T follicular helper cell (primary cell): ENCODE data around the gene ATP2A2.
"Not testable (repeated sequence)": the region's sequence is repeated elsewhere in the genome, so short reads cannot be mapped to it uniquely, and the experiment has no call there.

Experiments used
- DNase-seq: peaks from one replicate; pipeline ENCODE4 v3.0.0-alpha.2; 2020; ENCODE audit warnings: low read depth

Gene ATP2A2

GRCh38 chr12:110343736-110344555 is 62.9 kb downstream of the ATP2A2 start:
- DNase-seq: no peak

DNA sequence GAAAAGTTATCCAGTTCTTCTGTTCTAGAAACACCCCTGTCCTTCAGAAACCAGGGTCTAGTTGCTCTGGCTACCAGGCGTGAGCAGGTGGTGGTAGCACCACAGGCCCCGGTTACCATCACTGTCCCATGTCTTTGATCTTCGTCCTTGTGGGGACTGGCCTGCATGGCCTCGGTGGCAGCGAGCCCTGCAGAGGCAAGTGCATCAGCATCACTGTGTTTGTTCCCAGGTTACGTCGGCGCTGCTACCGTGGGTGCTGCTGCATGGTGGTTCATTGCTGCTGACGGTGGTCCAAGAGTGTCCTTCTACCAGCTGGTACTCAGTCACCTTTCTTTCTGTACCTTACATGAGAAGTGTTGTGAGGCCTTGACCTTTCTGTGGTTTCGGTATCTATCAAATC is 63.6 kb downstream of the ATP2A2 start:
- no peak for DNase-seq

GRCh38 chr12:110345176-110345661 is 64.2 kb downstream of the ATP2A2 start:
- DNase-seq: no peak

GRCh38 chr12:110345963-110346362 is 64.9 kb downstream of the ATP2A2 start:
- DNase-seq: no peak

GRCh38 chr12:110347767-110348166 is 66.7 kb downstream of the ATP2A2 start:
- DNase-seq: no peak

DNA sequence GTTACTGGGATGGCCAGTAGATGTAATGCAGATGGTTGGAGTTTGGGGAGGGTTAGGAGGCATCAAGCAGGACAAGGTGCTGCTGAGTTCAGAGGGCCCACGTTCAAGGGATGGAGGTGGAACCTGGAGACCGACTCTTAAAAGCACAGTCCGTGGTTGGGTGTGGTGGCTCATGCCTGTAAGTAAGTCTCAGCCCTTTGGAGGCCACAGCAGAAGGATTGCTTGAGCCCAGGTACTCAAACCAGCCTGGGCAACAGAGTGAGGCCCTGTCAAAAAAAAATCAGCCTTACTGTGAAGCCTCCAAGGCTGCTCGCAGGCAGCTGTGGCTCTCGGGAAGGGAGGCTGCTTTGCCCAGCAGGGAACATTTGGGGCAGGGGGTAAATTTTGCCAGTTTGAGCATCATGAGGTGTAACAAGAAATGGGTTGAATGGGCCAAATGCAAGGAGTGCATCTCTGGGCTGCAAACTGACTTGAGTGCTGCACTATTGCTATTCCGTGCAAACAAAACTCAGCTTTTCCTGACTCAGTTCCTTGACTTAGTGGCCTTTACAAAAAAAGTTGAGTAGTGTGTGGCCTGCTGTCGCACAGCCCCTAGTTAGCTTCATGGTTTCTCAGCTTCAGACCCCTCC is 67.5 kb downstream of the ATP2A2 start:
- no peak for DNase-seq

- DNase-seq: no peak
These were observed 68.0 kb downstream of the ATP2A2 start for GRCh38 chr12:110349096-110349495.

DNA sequence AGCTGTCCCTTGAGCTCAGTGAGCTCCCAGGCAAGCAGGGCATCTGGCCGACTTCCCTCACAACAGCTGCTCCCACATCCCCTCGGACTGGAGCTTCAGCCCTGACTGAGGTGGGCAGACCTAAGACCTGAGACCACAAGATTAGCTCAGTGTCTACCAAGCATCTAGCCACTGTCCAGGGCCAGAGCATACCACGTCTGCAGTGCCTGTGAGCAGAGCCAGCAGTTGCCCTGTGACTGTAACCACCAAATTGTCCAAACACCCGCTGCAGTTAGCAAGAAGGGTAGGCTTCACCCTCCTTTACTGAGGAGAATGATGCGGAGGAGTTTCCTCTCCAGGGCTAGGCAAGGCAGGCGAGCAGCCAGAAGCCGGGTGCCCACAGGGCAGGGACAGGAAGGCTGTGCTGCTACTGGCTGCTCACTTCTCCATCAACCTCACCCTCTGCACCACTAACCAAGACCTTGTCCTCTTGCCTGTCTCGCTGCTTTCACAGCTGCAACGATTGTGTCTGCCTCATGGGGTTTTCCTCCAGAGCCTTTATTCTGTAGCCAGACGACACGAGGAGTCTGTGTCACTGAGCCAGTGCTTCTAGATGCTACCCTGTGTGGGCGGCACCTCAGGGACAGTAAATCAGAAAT is 68.6 kb downstream of the ATP2A2 start:
- peak; percentile 10 for DNase-seq

- no peak for DNase-seq
These were observed 70.1 kb downstream of the ATP2A2 start for GRCh38 chr12:110351119-110351518.

DNA sequence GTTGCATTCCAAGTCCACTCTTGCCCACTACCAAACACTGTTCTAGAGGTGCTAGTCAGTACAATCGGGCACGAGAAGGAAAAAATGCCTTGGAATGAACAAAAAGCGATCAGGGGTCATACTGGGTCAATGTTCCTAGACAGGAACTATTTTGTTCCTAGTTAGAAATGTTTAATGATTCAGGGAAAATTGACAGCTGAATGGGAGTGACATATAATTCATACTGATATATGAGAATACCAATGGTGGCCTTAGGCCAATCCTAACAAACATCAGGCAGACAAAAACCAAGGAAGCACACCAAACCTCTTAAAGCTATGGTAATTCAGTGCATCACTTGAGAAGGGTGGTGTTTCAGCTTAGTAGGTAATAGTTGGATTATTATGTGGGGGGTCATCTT is 71.4 kb downstream of the ATP2A2 start:
- DNase-seq: no peak

- DNase-seq: no peak
These were observed 72.3 kb downstream of the ATP2A2 start for GRCh38 chr12:110353211-110353965.

DNA sequence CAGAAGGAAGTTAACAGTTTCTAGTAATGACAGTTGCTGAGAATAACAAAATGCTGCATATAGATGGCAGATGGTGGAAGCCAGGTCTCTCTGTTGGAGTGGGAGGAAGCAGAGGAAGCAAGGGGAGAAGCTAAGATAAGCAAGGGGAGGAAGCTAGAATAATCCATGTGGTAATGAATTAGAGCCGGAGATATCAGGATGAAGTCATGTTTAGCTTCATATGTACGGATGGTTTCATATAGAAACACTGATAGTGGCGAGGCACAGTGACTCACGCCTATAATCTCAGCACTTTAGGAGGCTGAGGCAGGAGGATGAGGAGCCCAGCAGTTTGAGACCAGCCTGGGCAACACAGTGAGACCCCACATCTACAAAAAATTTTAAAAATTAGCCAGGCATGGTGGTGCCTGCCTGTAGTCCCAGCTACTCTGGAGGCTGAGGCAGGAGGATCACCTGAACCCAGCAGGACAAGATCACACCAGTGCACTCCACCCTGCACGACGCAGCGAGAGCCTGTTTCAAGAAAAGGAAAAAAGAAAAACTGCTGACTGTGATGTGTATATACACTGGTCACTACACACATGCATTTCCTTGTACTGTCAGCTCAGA is 73.2 kb downstream of the ATP2A2 start:
- DNase-seq: no peak

- peak; percentile 10 for DNase-seq
These were observed 74.0 kb downstream of the ATP2A2 start for GRCh38 chr12:110355073-110355472.

- not testable (repeated sequence) for DNase-seq
These were observed 77.5 kb downstream of the ATP2A2 start for GRCh38 chr12:110358384-110359097.

DNA sequence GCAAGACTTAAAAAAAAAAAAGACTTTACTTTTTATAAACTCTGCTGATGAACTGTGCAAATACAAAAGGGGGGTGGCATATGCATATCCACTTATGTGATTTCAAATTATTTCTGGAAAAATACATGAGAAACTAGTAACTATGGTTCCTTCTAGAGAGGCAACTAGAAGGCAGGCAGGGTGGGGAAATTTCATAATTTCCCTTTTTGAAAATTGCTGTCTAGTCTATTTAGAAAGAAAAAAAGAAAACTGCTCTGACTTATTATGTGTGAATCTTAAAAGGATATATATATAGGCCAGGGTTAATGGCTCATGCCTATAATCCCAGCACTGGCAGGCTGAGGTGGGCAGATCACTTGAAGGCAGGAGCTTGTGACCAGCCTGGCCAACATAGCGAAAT is 80.2 kb downstream of the ATP2A2 start:
- DNase-seq: no peak

DNA sequence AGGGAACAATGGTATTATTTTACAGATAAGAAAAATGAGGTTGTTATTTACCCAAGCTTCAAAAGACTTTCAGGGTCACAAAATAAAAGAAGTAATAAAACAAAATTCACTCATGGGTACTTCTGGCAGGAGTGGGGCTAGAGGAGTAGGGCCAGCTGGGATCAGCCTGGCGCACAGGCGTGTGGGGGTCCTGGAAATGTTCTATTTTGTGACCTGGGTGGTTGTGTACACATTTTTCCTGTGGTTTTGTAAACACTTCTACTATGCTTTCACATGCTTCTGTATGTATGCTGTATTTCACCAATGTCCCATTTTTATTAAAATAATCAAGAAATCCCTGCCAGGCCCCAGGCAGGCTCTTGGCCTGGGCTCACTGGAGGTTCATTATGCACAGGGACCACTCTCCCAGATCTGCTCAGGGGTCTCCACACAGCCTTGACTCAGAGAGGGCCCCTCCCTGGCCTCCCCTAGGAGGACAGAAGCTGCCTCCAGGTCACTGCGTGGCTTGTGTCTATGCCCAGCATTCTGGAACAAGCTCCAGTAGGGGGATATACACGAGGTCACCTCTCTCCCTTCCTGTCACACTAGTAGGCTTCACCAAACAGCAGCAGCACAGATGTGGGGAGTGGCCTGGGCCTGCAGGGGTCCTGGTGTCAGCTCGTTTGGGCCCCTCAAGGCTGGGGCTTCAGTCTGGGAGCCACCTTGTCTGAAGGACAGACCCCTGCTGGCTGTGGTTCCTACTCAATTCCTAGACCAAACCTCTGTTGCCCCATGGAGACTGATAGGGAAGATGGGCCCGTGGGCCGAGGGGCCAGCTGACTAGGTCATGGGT is 84.7 kb downstream of the ATP2A2 start:
- no peak for DNase-seq

DNA sequence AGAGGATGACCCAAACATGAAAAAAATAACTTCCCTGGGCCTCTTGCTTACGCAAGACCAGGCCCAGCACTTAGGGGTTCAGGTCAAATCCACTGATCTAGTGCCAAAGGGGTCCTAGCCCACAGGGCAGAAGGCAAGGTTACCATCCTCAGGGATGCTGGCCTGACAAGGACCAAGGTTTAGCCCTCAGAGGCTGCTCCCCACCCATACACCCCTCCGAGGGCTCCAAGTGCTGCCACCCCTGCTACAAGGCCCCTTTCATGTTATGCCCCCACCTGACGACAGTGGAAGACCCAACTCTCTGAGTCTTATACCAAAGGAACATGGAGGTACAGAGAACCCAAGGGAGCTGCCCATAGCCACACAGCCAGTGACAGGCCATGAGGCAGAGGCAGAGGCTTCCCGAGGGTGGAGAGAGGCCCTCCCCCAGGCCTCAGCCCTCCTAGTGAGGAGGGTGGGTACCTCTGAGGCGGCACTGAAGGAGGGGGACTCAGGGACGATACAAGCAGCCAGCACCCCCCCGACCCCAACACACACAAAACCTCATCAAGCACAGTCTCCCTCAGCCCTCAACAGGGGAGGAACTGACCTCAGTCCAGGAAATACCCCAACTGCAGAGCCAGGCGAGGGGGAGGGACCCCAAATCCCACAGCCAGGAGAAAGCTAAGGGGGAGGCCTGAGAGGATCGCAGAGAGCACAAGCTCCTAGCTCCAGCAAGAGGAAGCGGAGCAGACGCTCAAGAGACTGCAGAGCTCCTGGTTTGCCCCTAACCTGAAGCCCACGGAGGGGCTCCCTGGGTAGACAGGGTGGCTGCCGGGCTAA is 85.5 kb downstream of the ATP2A2 start:
- no peak for DNase-seq

DNA sequence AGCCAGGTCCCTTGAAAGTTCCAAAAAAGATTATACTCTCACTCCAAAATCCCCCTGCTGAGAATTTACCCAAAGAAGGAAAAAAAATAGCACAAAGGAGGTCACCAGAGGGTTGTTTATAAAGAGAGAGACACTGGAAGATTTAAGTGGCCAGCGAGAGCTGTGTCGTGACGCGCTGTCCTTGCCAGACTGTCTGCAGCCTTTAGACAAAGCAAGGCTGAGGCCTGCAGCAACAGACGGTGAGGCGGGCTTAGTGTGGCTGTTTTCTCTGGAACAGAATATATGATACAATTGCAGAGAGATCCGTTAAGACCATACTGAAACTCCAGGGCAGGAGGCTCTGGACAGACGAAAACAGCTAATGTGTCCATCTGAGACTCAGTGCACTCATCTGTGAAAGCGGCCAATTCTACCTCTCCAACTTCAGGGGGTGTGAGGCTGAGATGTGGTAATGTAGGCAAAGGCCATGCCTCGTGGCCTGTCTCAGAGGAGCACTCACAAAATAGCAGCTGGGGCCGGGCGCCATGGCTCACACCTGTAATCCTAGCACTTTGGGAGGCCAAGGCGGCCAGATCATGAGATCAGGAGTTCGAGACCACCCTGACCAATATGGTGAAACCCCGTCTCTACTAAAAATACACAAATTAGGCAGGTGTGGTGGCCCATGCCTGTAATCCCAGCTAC is 86.3 kb downstream of the ATP2A2 start:
- DNase-seq: no peak

GRCh38 chr12:110369992-110370391 is 88.9 kb downstream of the ATP2A2 start:
- no peak for DNase-seq
